Pancreas (tissue), 10 donors: ENCODE results near the gene CYB5B. TPM values are rescaled to one million over a fixed set of nuclear protein-coding genes. Genes with fewer than 3 reads are reported as not detected.

Experiments
- ATAC-seq, 4 donors: fragments of 200-7000 bp; cut with Tn5 transposase; one replicate each; pipeline versions ENCODE4 v1.8.0 to v1.9.1; 2020; ENCODE audit warnings: mild to moderate bottlenecking in 4 of 4, moderate library complexity in 4 of 4
- DNase-seq, 6 donors: peaks; one replicate each; pipeline ENCODE4 v3.0.0-alpha.2; 2020
- FAIRE-seq: peaks from 2 replicates; lab custom pipeline; 2012; peaks lifted over from hg19 to GRCh38; lab: Jason Lieb, UNC
- H3K27ac ChIP-seq, 4 donors: fragments of 200-600 bp; sonication (generic); 1 replicate in 3 of 4; 2 replicates in 1 of 4; pipeline versions ENCODE4 v1.5.0 to v1.8.0; 2020
- H3K27me3 ChIP-seq, 4 donors: fragments of 200-600 bp; one replicate each; pipeline ENCODE4 v1.8.0; 2021
- H3K36me3 ChIP-seq, 3 donors: fragments of 200-600 bp; sonication (generic) in 1 of 3; one replicate each; pipeline versions ENCODE4 v1.5.0 to v1.8.0; 2020 to 2021
- H3K4me1 ChIP-seq, 3 donors: fragments of 200-600 bp; one replicate each; pipeline ENCODE4 v1.8.0; 2021
- H3K4me3 ChIP-seq, 4 donors: fragments of 200-600 bp; sonication (generic) in 2 of 4; one replicate each; pipeline versions ENCODE4 v1.5.0 to v1.8.0; 2020 to 2021
- H3K9me3 ChIP-seq, 4 donors: fragments of 200-600 bp; one replicate each; pipeline ENCODE4 v1.8.0; 2021
- CTCF ChIP-seq, 4 donors: fragments of 200-600 bp; sonication (generic) in 3 of 4; IDR thresholded peaks; one replicate each; pipeline versions ENCODE4 v1.5.0 to v1.8.0; 2021; ENCODE audit warnings: antibody characterized with exemption in 4 of 4
- WGBS, 2 donors: extraction: QIAGEN DNeasy Blood & Tissue Kit; methylation state at CpG; one replicate each; pipeline ENCODE4 v1.1.7; 2013; 5-methylcytosine and 5-hydroxymethylcytosine counted together
- intact Hi-C, 3 donors: fragments of 100-400 bp; cut with DNase I; formaldehyde crosslinking; loops; one replicate each; pipeline versions ENCODE4 v1.11.1 to v1.14.2; 2022
- polyA plus RNA-seq, 2 donors: library from polyadenylated mRNA; stranded (reverse); fragments of 200-250 nt; gene quantifications; one replicate each; pipeline ENCODE4 v1.2.3, GENCODE V29; 2013
- total RNA-seq, 6 donors: library from RNA; stranded (reverse); fragmentation: NEBNext Ultra II Directional in 4 of 6; extraction: Animal tissue kit (Norgen Biotek cat#: 25700) in 4 of 6; gene quantifications; one replicate each; pipeline versions ENCODE4 v1.2.1 to v1.2.4, GENCODE V29; 2021 to 2023
- donor health status: healthy with polysubstance abuse.
- donor health status: DM: no; HTN: no; CAD: no; lungs with moderate emphysema.
- donor health status: DM: no; HTN: no; CAD: no.
- donor health status: control.
- donor health status: control.
- donor health status: Bipolar disorder and iron deficiency.
- donor health status: DM: yes; HTN: yes; CAD: no.
- donor health status: DM: no; HTN: no; CAD: no.
- donor health status: DM: no; HTN: no; CAD: no.
- donor health status: DM: yes; HTN: yes; CAD: no.

Gene CYB5B
- total and polyA plus RNA-seq, 8 donors, result 16.0 to 38.1 (median 24.5) TPM

- no peak for DNase-seq
- ATAC-seq, result no peak
- Histone ChIP-seq H3K4me3 (no peak overlapping the region), H3K27me3 (no peaks in the 10 kb centered on the region), H3K9me3 (no peaks in the 10 kb centered on the region), H3K27ac (no peak overlapping the region), H3K36me3 (no peaks in the 10 kb centered on the region), H3K4me1 (no peaks in the 10 kb centered on the region)
- TF ChIP-seq CTCF (IDR thresholded peaks at IDR 0.05), result no peak
- WGBS, 2 donors, result 69 to 73% methylated on average over 11 of the region's 11 CpGs
- intact Hi-C loops, result no loop called here
- FAIRE-seq, result no peak
These were observed 62.3 kb downstream of the CYB5B start for GRCh38 chr16:69486724-69487123.

GRCh38 chr16:69490707-69491324 is 66.4 kb downstream of the CYB5B start:
- no peaks in the 10 kb centered on the region for H3K9me3 ChIP-seq
- H3K4me3 ChIP-seq, result no peak overlapping the region
- no peak for TF ChIP-seq CTCF (IDR thresholded peaks at IDR 0.05)
- DNase-seq, result no peak
- H3K27ac ChIP-seq, result no peak overlapping the region
- H3K4me1 ChIP-seq, result no peaks in the 10 kb centered on the region
- intact Hi-C loops, result no loop called here
- no peak for FAIRE-seq
- H3K36me3 ChIP-seq, result no peaks in the 10 kb centered on the region
- H3K27me3 ChIP-seq, result no peaks in the 10 kb centered on the region
- ATAC-seq, result no peak
- WGBS, 2 donors, result 91% methylated on average over 9 of the region's 9 CpGs

- WGBS, 2 donors, result 70 to 76% methylated on average over 4 of the region's 4 CpGs
- DNase-seq, result no peak
- no peaks in the 10 kb centered on the region for H3K27me3 ChIP-seq
- ATAC-seq, result peak in 1 of 4 donors; percentile 42
- no peaks in the 10 kb centered on the region for H3K9me3 ChIP-seq
- TF ChIP-seq CTCF (IDR thresholded peaks at IDR 0.05), result no peak
- H3K36me3 ChIP-seq, result no peaks in the 10 kb centered on the region
- intact Hi-C loops, result no loop called here
- no peak overlapping the region for H3K27ac ChIP-seq
- H3K4me3 ChIP-seq, result no peak overlapping the region
- H3K4me1 ChIP-seq, result no peaks in the 10 kb centered on the region
- no peak for FAIRE-seq
These were observed 70.6 kb downstream of the CYB5B start for GRCh38 chr16:69494991-69495392.

GRCh38 chr16:69495821-69496220 is 71.4 kb downstream of the CYB5B start:
- DNase-seq, result no peak
- 72 to 74% methylated on average over 9 of the region's 9 CpGs for WGBS, 2 donors
- ATAC-seq, result no peak
- H3K4me1 ChIP-seq, result no peaks in the 10 kb centered on the region
- H3K27me3 ChIP-seq, result no peaks in the 10 kb centered on the region
- FAIRE-seq, result no peak
- H3K27ac ChIP-seq, result no peak overlapping the region
- H3K36me3 ChIP-seq, result no peaks in the 10 kb centered on the region
- TF ChIP-seq CTCF (IDR thresholded peaks at IDR 0.05), result no peak
- H3K4me3 ChIP-seq, result no peak overlapping the region
- intact Hi-C loops, result no loop called here
- H3K9me3 ChIP-seq, result no peaks in the 10 kb centered on the region

- no peaks in the 10 kb centered on the region for H3K9me3 ChIP-seq
- H3K4me1 ChIP-seq, result no peaks in the 10 kb centered on the region
- no peaks in the 10 kb centered on the region for H3K36me3 ChIP-seq
- no peak overlapping the region for H3K4me3 ChIP-seq
- 82 to 85% methylated on average over 4 of the region's 4 CpGs for WGBS, 2 donors
- intact Hi-C loops, result no loop called here
- no peak overlapping the region for H3K27ac ChIP-seq
- no peak for TF ChIP-seq CTCF (IDR thresholded peaks at IDR 0.05)
- H3K27me3 ChIP-seq, result no peaks in the 10 kb centered on the region
- FAIRE-seq (no peak), ATAC-seq (no peak), DNase-seq (no peak)
These were observed 72.0 kb downstream of the CYB5B start for GRCh38 chr16:69496376-69496775.
